Karpas-422 (cell line): ENCODE results near the gene AMN. TPM values are rescaled to one million over a fixed set of nuclear protein-coding genes. Genes with fewer than 3 reads are reported as not detected.
"Not testable (repeated sequence)": the region's sequence is repeated elsewhere in the genome, so short reads cannot be mapped to it uniquely, and the experiment has no call there.

Experiments
- DNase-seq: peaks from one replicate; pipeline ENCODE4 v3.0.0-alpha.2; 2015
- H2AFZ ChIP-seq: fragments of 200-600 bp; sonication (generic); 2 replicates; pipeline ENCODE4 v1.6.1; 2014; ENCODE audit warnings: antibody characterized with exemption, low read length, mixed read lengths
- H3K27ac ChIP-seq: fragments of 200-600 bp; sonication (generic); 2 replicates; pipeline ENCODE4 v1.5.1; 2014; ENCODE audit warnings: mild to moderate bottlenecking, low read length, moderate library complexity
- H3K27me3 ChIP-seq: fragments of 200-600 bp; sonication (generic); 2 replicates; pipeline ENCODE4 v1.6.1; 2014; ENCODE audit warnings: low read length, mixed read lengths
- H3K36me3 ChIP-seq: fragments of 200-600 bp; sonication (generic); 2 replicates; pipeline ENCODE4 v1.6.1; 2014; ENCODE audit warnings: low read length, mixed read lengths; ENCODE audit not compliant: insufficient read depth
- H3K4me1 ChIP-seq: fragments of 200-600 bp; sonication (generic); 2 replicates; pipeline ENCODE4 v1.6.1; 2014; ENCODE audit warnings: mild to moderate bottlenecking, low read length, mixed read lengths
- H3K4me2 ChIP-seq: fragments of 200-600 bp; sonication (generic); 2 replicates; pipeline ENCODE4 v1.6.1; 2014; ENCODE audit warnings: low read length, low read depth, mild to moderate bottlenecking; ENCODE audit not compliant: poor library complexity, severe bottlenecking
- H3K4me3 ChIP-seq: fragments of 200-600 bp; sonication (generic); 2 replicates; pipeline ENCODE4 v1.5.1; 2014; ENCODE audit warnings: mild to moderate bottlenecking, antibody characterized with exemption, low read length, mixed read lengths
- H3K79me2 ChIP-seq: fragments of 200-600 bp; sonication (generic); 2 replicates; pipeline ENCODE4 v1.6.1; 2014; ENCODE audit warnings: mild to moderate bottlenecking, low read length, mixed read lengths
- H3K9ac ChIP-seq: fragments of 200-600 bp; sonication (generic); 2 replicates; pipeline ENCODE4 v1.6.0; 2014; ENCODE audit warnings: low read length
- H3K9me2 ChIP-seq: fragments of 200-600 bp; sonication (generic), shearing (Covaris generic); replicated peaks from 2 replicates; pipeline ENCODE4 v1.6.0; 2014; ENCODE audit warnings: mild to moderate bottlenecking, low read length, moderate library complexity; ENCODE audit not compliant: insufficient read depth
- H3K9me3 ChIP-seq: fragments of 300-700, 200-600 bp; sonication (generic); 2 replicates; pipeline ENCODE4 v1.6.1; 2014; ENCODE audit warnings: low read length, mixed read lengths
- H4K20me1 ChIP-seq: fragments of 200-600 bp; sonication (generic); 2 replicates; pipeline ENCODE4 v1.6.1; 2014; ENCODE audit warnings: mild to moderate bottlenecking, antibody characterized with exemption, low read length, low read depth; ENCODE audit not compliant: insufficient read depth
- total RNA-seq: library from RNA; depleted of rRNA; stranded (reverse); fragments of >200 nt; shearing (Covaris generic); gene quantifications from 2 replicates; pipeline ENCODE4 v1.2.3, GENCODE V29; 2014; ENCODE audit warnings: low replicate concordance

AMN gene
- total RNA-seq, 1 experiment from 2014 or later, result 7.7 TPM

- no peaks in the 10 kb centered on the region for H3K27me3 ChIP-seq
- 0 out of 2 replicates have a peak overlapping the region, but pooled peaks have one; percentile 12 for H3K9ac ChIP-seq
- H3K9me3 ChIP-seq, result no peaks in the 10 kb centered on the region
- peak overlapping the region; percentile 62 for H3K27ac ChIP-seq
- DNase-seq, result no peak
- H3K4me3 ChIP-seq, result no peak overlapping the region
- peaks cover 4% of the 10 kb centered on the region; the same call in 1 of the 2 replicates for H3K9me2 ChIP-seq
- no peak overlapping the region for H2AFZ ChIP-seq
- H4K20me1 ChIP-seq, result peaks cover 4% of the 10 kb centered on the region; the same call in 1 of the 2 replicates
- no peaks in the 10 kb centered on the region for H3K79me2 ChIP-seq
- peaks cover 17% of the 10 kb centered on the region for H3K36me3 ChIP-seq
- H3K4me2 ChIP-seq, result no peak overlapping the region
- peaks cover 44% of the 10 kb centered on the region for H3K4me1 ChIP-seq
Observed at GRCh38 chr14:102925646-102926045, 3.2 kb downstream of the AMN start.

GRCh38 chr14:102926104-102926503 is 3.6 kb downstream of the AMN start:
- H3K4me1 ChIP-seq, result peaks cover 44% of the 10 kb centered on the region
- no peak overlapping the region for H2AFZ ChIP-seq
- peaks cover 17% of the 10 kb centered on the region for H3K36me3 ChIP-seq
- no peak overlapping the region for H3K4me3 ChIP-seq
- no peaks in the 10 kb centered on the region for H3K79me2 ChIP-seq
- no peaks in the 10 kb centered on the region for H3K9me2 ChIP-seq
- H3K9me3 ChIP-seq, result no peaks in the 10 kb centered on the region
- peaks cover 4% of the 10 kb centered on the region; the same call in 1 of the 2 replicates for H4K20me1 ChIP-seq
- H3K27me3 ChIP-seq, result no peaks in the 10 kb centered on the region
- H3K9ac ChIP-seq, result 0 out of 2 replicates have a peak overlapping the region, but pooled peaks have one; percentile 12
- no peak overlapping the region for H3K4me2 ChIP-seq
- no peak for DNase-seq
- peak overlapping the region; percentile 62 for H3K27ac ChIP-seq

- H2AFZ ChIP-seq, DNase-seq, H3K9me2 ChIP-seq, H3K9ac ChIP-seq, H3K4me3 ChIP-seq, H4K20me1 ChIP-seq, H3K79me2 ChIP-seq, H3K9me3 ChIP-seq, H3K27me3 ChIP-seq: not testable (repeated sequence)
- Histone ChIP-seq H3K36me3 (peaks cover 24% of the 10 kb centered on the region), H3K4me1 (peaks cover 49% of the 10 kb centered on the region), H3K27ac (peak overlapping the region; percentile 86), H3K4me2 (peak overlapping the region; percentile 85)
Observed at GRCh38 chr14:102926840-102927239, 4.4 kb downstream of the AMN start.

GRCh38 chr14:102927346-102927877 is 4.9 kb downstream of the AMN start:
- Histone ChIP-seq H3K4me1 (peaks cover 51% of the 10 kb centered on the region), H3K9me3 (no peaks in the 10 kb centered on the region), H3K9ac (peak overlapping the region; percentile 75), H3K4me2 (peak overlapping the region; percentile 85), H3K9me2 (no peaks in the 10 kb centered on the region), H3K27me3 (no peaks in the 10 kb centered on the region), H4K20me1 (peaks cover 4% of the 10 kb centered on the region; the same call in 1 of the 2 replicates), H3K27ac (peak overlapping the region; percentile 86), H3K36me3 (peaks cover 30% of the 10 kb centered on the region), H2AFZ (no peak overlapping the region), H3K4me3 (peak overlapping the region; percentile 68), H3K79me2 (no peaks in the 10 kb centered on the region)
- DNase-seq, result no peak

GRCh38 chr14:102927878-102928411 is 5.5 kb downstream of the AMN start:
- peaks cover 4% of the 10 kb centered on the region; the same call in 1 of the 2 replicates for H4K20me1 ChIP-seq
- H3K9me3 ChIP-seq, result no peaks in the 10 kb centered on the region
- no peaks in the 10 kb centered on the region for H3K27me3 ChIP-seq
- peak overlapping the region; percentile 7; the same call in 1 of the 2 replicates for H2AFZ ChIP-seq
- peak overlapping the region; percentile 68 for H3K4me3 ChIP-seq
- H3K4me2 ChIP-seq, result peak overlapping the region; percentile 85
- DNase-seq, result peak; percentile 84
- H3K79me2 ChIP-seq, result no peaks in the 10 kb centered on the region
- no peaks in the 10 kb centered on the region for H3K9me2 ChIP-seq
- peak overlapping the region; percentile 86 for H3K27ac ChIP-seq
- peaks cover 32% of the 10 kb centered on the region for H3K36me3 ChIP-seq
- H3K9ac ChIP-seq, result peak overlapping the region; percentile 75
- H3K4me1 ChIP-seq, result peaks cover 55% of the 10 kb centered on the region

- Histone ChIP-seq H3K79me2 (no peaks in the 10 kb centered on the region), H3K36me3 (peaks cover 37% of the 10 kb centered on the region), H3K27ac (peak overlapping the region; percentile 86), H3K4me3 (peak overlapping the region; percentile 68), H2AFZ (peak overlapping the region; percentile 7; the same call in 1 of the 2 replicates), H3K27me3 (no peaks in the 10 kb centered on the region), H3K4me1 (peaks cover 61% of the 10 kb centered on the region), H3K9me3 (no peaks in the 10 kb centered on the region), H4K20me1 (peaks cover 4% of the 10 kb centered on the region; the same call in 1 of the 2 replicates), H3K9ac (peak overlapping the region; percentile 75), H3K4me2 (peak overlapping the region; percentile 85), H3K9me2 (no peaks in the 10 kb centered on the region)
- peak; percentile 98 for DNase-seq
Observed at GRCh38 chr14:102928412-102929240, 6.2 kb downstream of the AMN start.

GRCh38 chr14:102929241-102930137 is 7.0 kb downstream of the AMN start:
- Histone ChIP-seq H3K27ac (no peak overlapping the region), H3K4me2 (no peak overlapping the region), H3K27me3 (no peaks in the 10 kb centered on the region), H3K9me2 (no peaks in the 10 kb centered on the region), H3K4me3 (no peak overlapping the region), H3K79me2 (no peaks in the 10 kb centered on the region), H3K4me1 (peaks cover 63% of the 10 kb centered on the region), H4K20me1 (peaks cover 4% of the 10 kb centered on the region; the same call in 1 of the 2 replicates), H2AFZ (no peak overlapping the region), H3K36me3 (peaks cover 36% of the 10 kb centered on the region), H3K9me3 (no peaks in the 10 kb centered on the region), H3K9ac (no peak overlapping the region)
- DNase-seq, result no peak
